Measurements from ENCODE around the gene IL11.

DNA sequence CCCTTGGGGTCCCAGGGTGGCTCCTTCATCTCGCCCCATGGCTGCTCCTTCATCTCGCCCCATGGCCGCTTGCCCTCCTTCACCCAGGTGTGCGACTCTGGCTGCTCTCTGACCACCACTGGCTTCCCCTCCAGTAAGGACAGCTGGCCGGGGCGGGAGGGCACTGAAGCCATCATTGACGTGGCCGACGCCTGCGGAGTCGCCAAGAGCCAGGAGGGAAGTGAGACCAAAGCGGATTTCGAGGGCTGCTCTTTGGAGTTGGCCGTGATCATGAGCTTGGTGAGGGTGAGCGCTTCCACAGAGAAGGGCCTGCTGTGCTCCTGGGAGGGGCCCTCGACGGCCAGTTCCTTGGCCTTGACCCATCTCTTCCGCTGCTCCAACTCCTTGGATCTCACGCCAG is 11.8 kb downstream of the IL11 start:
- TF ChIP-seq, protein P1, sequence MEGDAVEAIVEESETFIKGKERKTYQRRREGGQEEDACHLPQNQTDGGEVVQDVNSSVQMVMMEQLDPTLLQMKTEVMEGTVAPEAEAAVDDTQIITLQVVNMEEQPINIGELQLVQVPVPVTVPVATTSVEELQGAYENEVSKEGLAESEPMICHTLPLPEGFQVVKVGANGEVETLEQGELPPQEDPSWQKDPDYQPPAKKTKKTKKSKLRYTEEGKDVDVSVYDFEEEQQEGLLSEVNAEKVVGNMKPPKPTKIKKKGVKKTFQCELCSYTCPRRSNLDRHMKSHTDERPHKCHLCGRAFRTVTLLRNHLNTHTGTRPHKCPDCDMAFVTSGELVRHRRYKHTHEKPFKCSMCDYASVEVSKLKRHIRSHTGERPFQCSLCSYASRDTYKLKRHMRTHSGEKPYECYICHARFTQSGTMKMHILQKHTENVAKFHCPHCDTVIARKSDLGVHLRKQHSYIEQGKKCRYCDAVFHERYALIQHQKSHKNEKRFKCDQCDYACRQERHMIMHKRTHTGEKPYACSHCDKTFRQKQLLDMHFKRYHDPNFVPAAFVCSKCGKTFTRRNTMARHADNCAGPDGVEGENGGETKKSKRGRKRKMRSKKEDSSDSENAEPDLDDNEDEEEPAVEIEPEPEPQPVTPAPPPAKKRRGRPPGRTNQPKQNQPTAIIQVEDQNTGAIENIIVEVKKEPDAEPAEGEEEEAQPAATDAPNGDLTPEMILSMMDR (IDR thresholded peaks at IDR 0.05; ENCODE audit: extremely low read depth in 1 of 2, insufficient read depth in 1 of 2, low read depth in 1 of 2, low read length in 2 of 2) = no peak
- TF ChIP-seq EZH2 (IDR thresholded peaks at IDR 0.05; ENCODE audit: borderline replicate concordance, low read depth, low read length, severe bottlenecking) (no peak), POLR2A (IDR thresholded peaks at IDR 0.05; ENCODE audit: low read depth, low read length) (no peak), FOS (IDR thresholded peaks at IDR 0.05; ENCODE audit: borderline replicate concordance, insufficient read depth, low read length) (no peak), POLR2AphosphoS5 (IDR thresholded peaks at IDR 0.05; ENCODE audit: insufficient read depth, low read depth, low read length) (no peak)
- TF ChIP-seq, protein P2, sequence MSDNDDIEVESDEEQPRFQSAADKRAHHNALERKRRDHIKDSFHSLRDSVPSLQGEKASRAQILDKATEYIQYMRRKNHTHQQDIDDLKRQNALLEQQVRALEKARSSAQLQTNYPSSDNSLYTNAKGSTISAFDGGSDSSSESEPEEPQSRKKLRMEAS (IDR thresholded peaks at IDR 0.05; ENCODE audit: insufficient read depth, insufficient read length) = no peak
